ENCODE data around the gene THRB. TPM values are rescaled to one million over a fixed set of nuclear protein-coding genes. Genes with fewer than 3 reads are reported as not detected.
A peak's percentile ranks its signal among the peaks of the same experiment; 100 is the strongest.

THRB gene
- total RNA-seq, 1 experiment from 2014 or later = 9.7 TPM

GRCh38 chr3:24498391-24498790 is 3.7 kb upstream of the THRB start:
- no peaks in the 10 kb centered on the region for H4K20me1 ChIP-seq (ENCODE audit: insufficient read depth)
- ChIA-PET CTCF (no interaction called here), POLR2A (ENCODE audit: unreplicated experiment) (no interaction called here)
- H3K36me3 ChIP-seq (ENCODE audit: low read depth) = no peaks in the 10 kb centered on the region
- H3K4me2 ChIP-seq = no peak overlapping the region
- DNase-seq = no peak
- no peaks in the 10 kb centered on the region for H3K9me3 ChIP-seq (ENCODE audit: insufficient read depth, low read depth)
- no peak overlapping the region for H3K4me3 ChIP-seq
- TF ChIP-seq EZH2 (IDR thresholded peaks at IDR 0.05; ENCODE audit: low read depth) (no peak), CTCF (conservative IDR thresholded peaks at IDR 0.05) (no peak)
- no peaks in the 10 kb centered on the region for H3K27me3 ChIP-seq (ENCODE audit: insufficient read depth, low read depth)
- BruUV-seq (replicated peaks) = no TSS peak
- H3K27ac ChIP-seq = no peak overlapping the region
- H3F3A ChIP-seq (ENCODE audit: insufficient read depth, low read depth) = peaks cover 16% of the 10 kb centered on the region
- H2AFZ ChIP-seq = no peak overlapping the region
- H3K9me2 ChIP-seq (ENCODE audit: insufficient read depth) = no peaks in the 10 kb centered on the region
- peaks cover 5% of the 10 kb centered on the region for H3K79me2 ChIP-seq (ENCODE audit: low read depth)
- intact Hi-C loops (cut with micrococcal nuclease; ENCODE audit: unreplicated experiment) = loop anchor here (5.0 kb wide), 1 partner anchor 99 kb away; no protein-coding TSS in a partner anchor
- peaks cover 38% of the 10 kb centered on the region for H3K4me1 ChIP-seq (replicated peaks; ENCODE audit: insufficient read depth)

- intact Hi-C loops (cut with micrococcal nuclease; ENCODE audit: unreplicated experiment) = loop anchor here (5.0 kb wide), 1 partner anchor 99 kb away; no protein-coding TSS in a partner anchor
- Histone ChIP-seq H3K27ac (no peak overlapping the region), H3F3A (ENCODE audit: insufficient read depth, low read depth) (peaks cover 20% of the 10 kb centered on the region), H3K79me2 (ENCODE audit: low read depth) (peaks cover 9% of the 10 kb centered on the region), H3K27me3 (ENCODE audit: insufficient read depth, low read depth) (no peaks in the 10 kb centered on the region), H3K4me1 (replicated peaks; ENCODE audit: insufficient read depth) (peaks cover 42% of the 10 kb centered on the region), H4K20me1 (ENCODE audit: insufficient read depth) (no peaks in the 10 kb centered on the region), H3K9me3 (ENCODE audit: insufficient read depth, low read depth) (no peaks in the 10 kb centered on the region), H3K36me3 (ENCODE audit: low read depth) (no peaks in the 10 kb centered on the region), H3K4me3 (no peak overlapping the region), H3K4me2 (no peak overlapping the region), H3K9me2 (ENCODE audit: insufficient read depth) (no peaks in the 10 kb centered on the region), H2AFZ (no peak overlapping the region)
- ChIA-PET POLR2A (ENCODE audit: unreplicated experiment) (no interaction called here), CTCF (no interaction called here)
- BruUV-seq (replicated peaks) = no TSS peak
- DNase-seq = no peak
- TF ChIP-seq EZH2 (IDR thresholded peaks at IDR 0.05; ENCODE audit: low read depth) (no peak), CTCF (conservative IDR thresholded peaks at IDR 0.05) (no peak)
These were observed 3.3 kb upstream of the THRB start for GRCh38 chr3:24497942-24498341.

- Histone ChIP-seq H2AFZ (no peak overlapping the region), H3K4me1 (replicated peaks; ENCODE audit: insufficient read depth) (peaks cover 47% of the 10 kb centered on the region), H3K9me3 (ENCODE audit: insufficient read depth, low read depth) (no peaks in the 10 kb centered on the region), H3K36me3 (ENCODE audit: low read depth) (no peaks in the 10 kb centered on the region), H4K20me1 (ENCODE audit: insufficient read depth) (no peaks in the 10 kb centered on the region), H3K4me3 (no peak overlapping the region), H3K27me3 (ENCODE audit: insufficient read depth, low read depth) (no peaks in the 10 kb centered on the region), H3K4me2 (peak overlapping the region; percentile 90; the same call in 1 of the 2 replicates), H3K79me2 (ENCODE audit: low read depth) (peaks cover 21% of the 10 kb centered on the region), H3K27ac (no peak overlapping the region), H3K9me2 (ENCODE audit: insufficient read depth) (no peaks in the 10 kb centered on the region), H3F3A (ENCODE audit: insufficient read depth, low read depth) (peaks cover 21% of the 10 kb centered on the region)
- CTCF ChIA-PET = interaction anchor here (0.6 kb wide), 2 partner anchors 50 to 276 kb away, joined by 5 to 9 read pairs; no protein-coding TSS in a partner anchor
- POLR2A ChIA-PET (ENCODE audit: unreplicated experiment) = no interaction called here
- TF ChIP-seq EZH2 (IDR thresholded peaks at IDR 0.05; ENCODE audit: low read depth) (no peak), CTCF (conservative IDR thresholded peaks at IDR 0.05) (no peak)
- no TSS peak for BruUV-seq (replicated peaks)
- intact Hi-C loops (cut with micrococcal nuclease; ENCODE audit: unreplicated experiment) = loop anchor here (5.0 kb wide), 1 partner anchor 100 kb away; no protein-coding TSS in a partner anchor
- peak in 1 of 2 experiments; percentile 45 for DNase-seq
These were observed 2.2 kb upstream of the THRB start for GRCh38 chr3:24496529-24497482.
